ENCODE data around the gene DNAI2. TPM values are rescaled to one million over a fixed set of nuclear protein-coding genes. Genes with fewer than 3 reads are reported as not detected.

DNAI2 gene
- total RNA-seq, 1 donor from 2014 or later = not detected

DNA sequence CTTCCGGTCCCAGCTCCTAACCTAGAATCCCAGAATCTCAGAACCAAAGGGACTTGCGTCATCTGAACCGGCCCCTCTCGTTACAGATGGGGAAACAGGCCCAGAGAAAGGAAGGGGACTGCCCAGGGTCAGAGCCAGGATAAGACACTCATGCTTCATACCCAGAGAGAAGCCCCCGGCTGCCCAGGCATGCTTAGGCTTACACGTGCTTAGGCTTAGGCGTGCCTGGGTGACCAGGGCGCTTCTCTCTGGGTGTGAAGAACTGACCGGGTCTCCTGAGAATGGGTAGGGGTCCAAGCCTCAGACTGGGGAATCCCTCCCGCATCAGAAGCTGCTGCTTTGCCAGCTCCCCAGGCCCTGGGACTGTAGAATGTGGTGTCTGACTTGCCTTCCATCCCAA is 29.9 kb upstream of the DNAI2 start:
- H3K79me2 ChIP-seq (ENCODE audit: insufficient read depth, low read length) = no peaks in the 10 kb centered on the region
- H3K27me3 ChIP-seq (ENCODE audit: insufficient read depth, low read length) = no peaks in the 10 kb centered on the region
- H3K27me3 Mint-ChIP-seq (ENCODE audit: low read depth, unreplicated experiment) = peaks cover 19% of the 10 kb centered on the region
- TF ChIP-seq, protein P1, sequence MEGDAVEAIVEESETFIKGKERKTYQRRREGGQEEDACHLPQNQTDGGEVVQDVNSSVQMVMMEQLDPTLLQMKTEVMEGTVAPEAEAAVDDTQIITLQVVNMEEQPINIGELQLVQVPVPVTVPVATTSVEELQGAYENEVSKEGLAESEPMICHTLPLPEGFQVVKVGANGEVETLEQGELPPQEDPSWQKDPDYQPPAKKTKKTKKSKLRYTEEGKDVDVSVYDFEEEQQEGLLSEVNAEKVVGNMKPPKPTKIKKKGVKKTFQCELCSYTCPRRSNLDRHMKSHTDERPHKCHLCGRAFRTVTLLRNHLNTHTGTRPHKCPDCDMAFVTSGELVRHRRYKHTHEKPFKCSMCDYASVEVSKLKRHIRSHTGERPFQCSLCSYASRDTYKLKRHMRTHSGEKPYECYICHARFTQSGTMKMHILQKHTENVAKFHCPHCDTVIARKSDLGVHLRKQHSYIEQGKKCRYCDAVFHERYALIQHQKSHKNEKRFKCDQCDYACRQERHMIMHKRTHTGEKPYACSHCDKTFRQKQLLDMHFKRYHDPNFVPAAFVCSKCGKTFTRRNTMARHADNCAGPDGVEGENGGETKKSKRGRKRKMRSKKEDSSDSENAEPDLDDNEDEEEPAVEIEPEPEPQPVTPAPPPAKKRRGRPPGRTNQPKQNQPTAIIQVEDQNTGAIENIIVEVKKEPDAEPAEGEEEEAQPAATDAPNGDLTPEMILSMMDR (IDR thresholded peaks at IDR 0.05; ENCODE audit: insufficient read depth, low read depth, low read length) = no peak
- no peak for TF ChIP-seq EZH2 (IDR thresholded peaks at IDR 0.05; ENCODE audit: insufficient read depth, low read length)
- no peak overlapping the region for H2AFZ ChIP-seq (ENCODE audit: low read depth, low read length)
- no peak overlapping the region for H3K4me3 ChIP-seq (ENCODE audit: insufficient read depth, low read depth, low read length)
- H3K9ac ChIP-seq (ENCODE audit: low read length) = no peak overlapping the region
- H3K36me3 ChIP-seq (ENCODE audit: insufficient read depth, low read length) = no peaks in the 10 kb centered on the region
- peaks cover 5% of the 10 kb centered on the region for H3K9me3 Mint-ChIP-seq (ENCODE audit: unreplicated experiment)
- H3K4me2 ChIP-seq (ENCODE audit: low read length) = no peak overlapping the region
- H3K9me3 ChIP-seq (ENCODE audit: insufficient read depth, low read depth, low read length) = no peaks in the 10 kb centered on the region
- H3K27ac Mint-ChIP-seq (ENCODE audit: unreplicated experiment) = no peak overlapping the region
- H3K27ac ChIP-seq (ENCODE audit: low read depth, low read length) = no peak overlapping the region
- no peaks in the 10 kb centered on the region for H3K4me1 ChIP-seq (ENCODE audit: insufficient read depth, low read length)
- H4K20me1 ChIP-seq (ENCODE audit: insufficient read depth, low read length) = no peaks in the 10 kb centered on the region
- DNase-seq (ENCODE audit: low read depth) (no peak), FAIRE-seq (no peak)
- H3K36me3 Mint-ChIP-seq (ENCODE audit: low read depth, unreplicated experiment) = peaks cover 12% of the 10 kb centered on the region
- peaks cover 5% of the 10 kb centered on the region for H3K4me1 Mint-ChIP-seq (ENCODE audit: low read depth, unreplicated experiment)
- H3K4me3 Mint-ChIP-seq (ENCODE audit: unreplicated experiment) = no peak overlapping the region

DNA sequence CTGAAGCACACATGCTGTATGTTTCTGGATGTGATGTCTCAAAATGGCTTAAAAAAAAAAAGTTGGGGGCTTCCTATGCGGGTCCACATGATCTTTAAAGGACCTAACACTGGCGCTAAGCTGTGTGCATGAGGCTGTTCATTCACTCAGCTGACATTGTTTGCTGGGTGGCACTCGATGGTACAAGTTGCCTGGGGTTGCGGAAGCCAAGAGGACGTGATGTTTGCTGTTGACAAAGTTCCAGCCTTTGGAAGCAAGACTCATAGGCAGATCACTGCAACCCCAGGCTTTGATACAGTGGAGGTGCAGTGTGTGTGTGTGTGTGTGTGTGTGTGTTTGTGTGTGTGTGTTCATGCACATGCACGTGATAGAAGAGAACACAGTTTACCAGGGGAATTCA is 29.5 kb upstream of the DNAI2 start:
- Histone ChIP-seq H3K4me2 (ENCODE audit: low read length) (no peak overlapping the region), H3K79me2 (ENCODE audit: insufficient read depth, low read length) (no peaks in the 10 kb centered on the region), H2AFZ (ENCODE audit: low read depth, low read length) (no peak overlapping the region), H3K27me3 (ENCODE audit: insufficient read depth, low read length) (no peaks in the 10 kb centered on the region), H3K4me1 (ENCODE audit: insufficient read depth, low read length) (no peaks in the 10 kb centered on the region), H3K36me3 (ENCODE audit: insufficient read depth, low read length) (no peaks in the 10 kb centered on the region), H3K9ac (ENCODE audit: low read length) (no peak overlapping the region), H3K9me3 (ENCODE audit: insufficient read depth, low read depth, low read length) (no peaks in the 10 kb centered on the region), H3K4me3 (ENCODE audit: insufficient read depth, low read depth, low read length) (no peak overlapping the region), H4K20me1 (ENCODE audit: insufficient read depth, low read length) (no peaks in the 10 kb centered on the region), H3K27ac (ENCODE audit: low read depth, low read length) (no peak overlapping the region)
- Mint-ChIP-seq H3K4me1 (ENCODE audit: low read depth, unreplicated experiment) (peaks cover 5% of the 10 kb centered on the region), H3K4me3 (ENCODE audit: unreplicated experiment) (no peak overlapping the region), H3K27me3 (ENCODE audit: low read depth, unreplicated experiment) (peaks cover 21% of the 10 kb centered on the region), H3K36me3 (ENCODE audit: low read depth, unreplicated experiment) (peaks cover 12% of the 10 kb centered on the region), H3K27ac (ENCODE audit: unreplicated experiment) (no peak overlapping the region), H3K9me3 (ENCODE audit: unreplicated experiment) (peaks cover 5% of the 10 kb centered on the region)
- FAIRE-seq (no peak), DNase-seq (ENCODE audit: low read depth) (no peak)
- TF ChIP-seq, protein P1 (IDR thresholded peaks at IDR 0.05; ENCODE audit: insufficient read depth, low read depth, low read length) = no peak
- TF ChIP-seq EZH2 (IDR thresholded peaks at IDR 0.05; ENCODE audit: insufficient read depth, low read length) = no peak

DNA sequence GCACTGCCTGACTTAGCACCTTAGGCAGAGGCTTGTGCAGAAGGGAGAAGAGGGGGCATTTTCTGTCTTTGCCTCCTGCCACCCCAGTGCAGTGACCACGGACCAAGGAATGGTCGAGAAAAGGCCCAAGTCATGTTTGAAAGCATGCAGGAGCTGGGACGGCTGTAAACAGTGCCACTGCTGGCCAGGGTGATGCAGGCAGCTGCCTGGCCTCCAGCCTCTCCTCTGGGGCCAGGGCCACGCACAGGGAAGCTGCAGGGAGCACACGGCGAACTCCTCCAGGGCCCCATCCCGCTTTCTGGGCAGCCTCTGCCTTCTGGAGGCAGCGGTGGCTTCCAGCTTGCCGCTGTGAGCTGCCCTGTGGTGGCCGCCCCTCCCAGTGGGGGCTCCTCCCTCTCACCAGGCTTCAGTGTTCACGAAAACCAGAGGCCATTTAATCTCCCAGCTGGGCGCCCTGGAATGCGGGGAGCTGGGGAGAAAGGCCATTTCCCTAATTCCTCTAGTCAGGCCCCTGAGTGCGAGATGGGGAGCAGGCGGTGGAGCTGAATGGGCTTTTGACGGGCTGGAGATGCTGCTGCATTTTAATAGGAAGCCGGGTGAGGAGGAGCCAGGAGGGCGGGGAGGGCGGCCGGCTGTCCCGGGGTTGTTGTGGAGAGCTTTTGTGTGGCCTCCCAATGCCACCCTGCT is 28.7 kb upstream of the DNAI2 start:
- Mint-ChIP-seq H3K27ac (ENCODE audit: unreplicated experiment) (peak overlapping the region; percentile 69), H3K4me3 (ENCODE audit: unreplicated experiment) (no peak overlapping the region), H3K27me3 (ENCODE audit: low read depth, unreplicated experiment) (peaks cover 21% of the 10 kb centered on the region), H3K9me3 (ENCODE audit: unreplicated experiment) (peaks cover 5% of the 10 kb centered on the region), H3K4me1 (ENCODE audit: low read depth, unreplicated experiment) (peaks cover 5% of the 10 kb centered on the region), H3K36me3 (ENCODE audit: low read depth, unreplicated experiment) (peaks cover 8% of the 10 kb centered on the region)
- Histone ChIP-seq H3K4me1 (ENCODE audit: insufficient read depth, low read length) (no peaks in the 10 kb centered on the region), H3K27me3 (ENCODE audit: insufficient read depth, low read length) (no peaks in the 10 kb centered on the region), H3K4me3 (ENCODE audit: insufficient read depth, low read depth, low read length) (no peak overlapping the region), H3K9ac (ENCODE audit: low read length) (no peak overlapping the region), H3K9me3 (ENCODE audit: insufficient read depth, low read depth, low read length) (no peaks in the 10 kb centered on the region), H3K4me2 (ENCODE audit: low read length) (peak overlapping the region; percentile 50), H3K27ac (ENCODE audit: low read depth, low read length) (no peak overlapping the region), H3K79me2 (ENCODE audit: insufficient read depth, low read length) (no peaks in the 10 kb centered on the region), H3K36me3 (ENCODE audit: insufficient read depth, low read length) (no peaks in the 10 kb centered on the region), H2AFZ (ENCODE audit: low read depth, low read length) (peak overlapping the region; percentile 51), H4K20me1 (ENCODE audit: insufficient read depth, low read length) (no peaks in the 10 kb centered on the region)
- DNase-seq (ENCODE audit: low read depth) = no peak
- FAIRE-seq = no peak
- no peak for TF ChIP-seq EZH2 (IDR thresholded peaks at IDR 0.05; ENCODE audit: insufficient read depth, low read length)
- TF ChIP-seq, protein P1 (IDR thresholded peaks at IDR 0.05; ENCODE audit: insufficient read depth, low read depth, low read length) = peak; percentile 3

Measured in astrocyte (in vitro differentiated cells and primary cell).